ENCODE results near the gene BMPR1A.
"Not testable (repeated sequence)": the region's sequence is repeated elsewhere in the genome, so short reads cannot be mapped to it uniquely, and the experiment has no call there.

DNA sequence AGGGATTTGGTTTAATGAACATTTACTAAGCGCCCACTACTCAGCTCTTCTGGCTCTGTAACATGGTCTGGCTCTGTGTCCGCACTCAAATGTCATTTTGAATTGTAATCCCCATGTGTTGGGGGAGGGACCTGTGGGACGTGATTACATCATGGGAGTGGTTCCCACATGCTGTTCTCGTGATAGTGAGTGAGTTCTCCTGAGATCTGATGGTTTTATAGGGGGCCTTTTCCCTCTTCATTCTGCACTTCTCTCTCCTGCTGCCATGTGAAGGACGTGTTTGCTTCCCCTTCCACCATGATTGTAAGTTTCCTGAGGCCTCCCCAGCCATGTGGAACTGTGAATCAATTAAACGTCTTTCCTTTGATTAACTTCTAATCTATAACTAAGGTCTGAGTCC is 224.6 kb downstream of the BMPR1A start:
- TF ChIP-seq, protein P1, sequence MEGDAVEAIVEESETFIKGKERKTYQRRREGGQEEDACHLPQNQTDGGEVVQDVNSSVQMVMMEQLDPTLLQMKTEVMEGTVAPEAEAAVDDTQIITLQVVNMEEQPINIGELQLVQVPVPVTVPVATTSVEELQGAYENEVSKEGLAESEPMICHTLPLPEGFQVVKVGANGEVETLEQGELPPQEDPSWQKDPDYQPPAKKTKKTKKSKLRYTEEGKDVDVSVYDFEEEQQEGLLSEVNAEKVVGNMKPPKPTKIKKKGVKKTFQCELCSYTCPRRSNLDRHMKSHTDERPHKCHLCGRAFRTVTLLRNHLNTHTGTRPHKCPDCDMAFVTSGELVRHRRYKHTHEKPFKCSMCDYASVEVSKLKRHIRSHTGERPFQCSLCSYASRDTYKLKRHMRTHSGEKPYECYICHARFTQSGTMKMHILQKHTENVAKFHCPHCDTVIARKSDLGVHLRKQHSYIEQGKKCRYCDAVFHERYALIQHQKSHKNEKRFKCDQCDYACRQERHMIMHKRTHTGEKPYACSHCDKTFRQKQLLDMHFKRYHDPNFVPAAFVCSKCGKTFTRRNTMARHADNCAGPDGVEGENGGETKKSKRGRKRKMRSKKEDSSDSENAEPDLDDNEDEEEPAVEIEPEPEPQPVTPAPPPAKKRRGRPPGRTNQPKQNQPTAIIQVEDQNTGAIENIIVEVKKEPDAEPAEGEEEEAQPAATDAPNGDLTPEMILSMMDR (conservative IDR thresholded peaks at IDR 0.05; ENCODE audit: low read length): not testable (repeated sequence)
- not testable (repeated sequence) for TF ChIP-seq EZH2phosphoT487 (IDR thresholded peaks at IDR 0.05; ENCODE audit: borderline replicate concordance)

All from Loucy (cell line).